SU-DHL-6 (cell line): Measurements from ENCODE around the gene ZNF385D.

Experiments
- H2AFZ ChIP-seq: fragments of 200-600 bp; sonication (generic); 2 replicates; pipeline ENCODE4 v1.6.1; 2014; ENCODE audit warnings: low read depth, mild to moderate bottlenecking, moderate library complexity, mixed read lengths, antibody characterized with exemption, low read length; ENCODE audit not compliant: severe bottlenecking
- H3F3A ChIP-seq: fragments of 200-600 bp; shearing (Covaris generic); 2 replicates; pipeline ENCODE4 v1.6.0; 2016; ENCODE audit warnings: antibody characterized with exemption, mild to moderate bottlenecking; ENCODE audit not compliant: insufficient read depth
- H3K27ac ChIP-seq: fragments of 200-600 bp; sonication (generic); 2 replicates; pipeline ENCODE4 v1.5.1; 2016; ENCODE audit warnings: low read depth, mild to moderate bottlenecking, low read length, moderate library complexity, mixed read lengths
- H3K27me3 ChIP-seq: fragments of 200-600 bp; sonication (generic), shearing (Covaris generic); 2 replicates; pipeline ENCODE4 v1.6.0; 2014; ENCODE audit warnings: mild to moderate bottlenecking, low read length
- H3K36me3 ChIP-seq: fragments of 200-600 bp; sonication (generic); 2 replicates; pipeline ENCODE4 v1.6.1; 2014; ENCODE audit warnings: mild to moderate bottlenecking, low read length, mixed read lengths
- H3K4me2 ChIP-seq: fragments of 300-600, 200-600 bp; shearing (Covaris generic), sonication (generic); 2 replicates; pipeline ENCODE4 v1.6.0; 2014; ENCODE audit warnings: low read length, low read depth, mild to moderate bottlenecking; ENCODE audit not compliant: poor library complexity, severe bottlenecking
- H3K4me3 ChIP-seq: fragments of 200-600 bp; sonication (generic); 2 replicates; pipeline ENCODE4 v1.5.1; 2014; ENCODE audit warnings: antibody characterized with exemption, low read length, mild to moderate bottlenecking, mixed read lengths; ENCODE audit not compliant: insufficient read depth, poor library complexity, severe bottlenecking
- H3K79me2 ChIP-seq: fragments of 200-600 bp; sonication (generic); 2 replicates; pipeline ENCODE4 v1.6.1; 2014; ENCODE audit warnings: mild to moderate bottlenecking, low read length, moderate library complexity; ENCODE audit not compliant: insufficient read depth
- H3K9ac ChIP-seq: fragments of 200-600 bp; sonication (generic); 2 replicates; pipeline ENCODE4 v1.7.0; 2014; ENCODE audit warnings: mild to moderate bottlenecking, low read length
- H3K9me2 ChIP-seq: fragments of 200-600 bp; sonication (generic); replicated peaks from 2 replicates; pipeline ENCODE4 v1.6.1; 2014; ENCODE audit warnings: low read length; ENCODE audit not compliant: insufficient read depth
- H3K9me3 ChIP-seq: fragments of 200-600 bp; sonication (generic); 2 replicates; pipeline ENCODE4 v1.6.1; 2014; ENCODE audit warnings: low read length, mixed read lengths; ENCODE audit not compliant: insufficient read depth
- H4K20me1 ChIP-seq: fragments of 200-600 bp; sonication (generic); 2 replicates; pipeline ENCODE4 v1.6.1; 2014; ENCODE audit warnings: low read depth, mild to moderate bottlenecking, antibody characterized with exemption, low read length, moderate library complexity, mixed read lengths
- CTCF ChIP-seq: fragments of 200-600 bp; sonication (generic); IDR thresholded peaks from one replicate; pipeline ENCODE4 v1.5.1; 2017; ENCODE audit warnings: antibody characterized with exemption, mild to moderate bottlenecking, low read length, moderate library complexity; ENCODE audit not compliant: insufficient read depth, poor library complexity, severe bottlenecking
- EZH2phosphoT487 ChIP-seq: fragments of 200-600 bp; sonication (generic), shearing (Covaris generic); conservative IDR thresholded peaks from 2 replicates; pipeline ENCODE4 v1.6.1; 2018; ENCODE audit warnings: mild to moderate bottlenecking, antibody characterized with exemption, low read length, moderate library complexity, mixed read lengths

ZNF385D gene

DNA sequence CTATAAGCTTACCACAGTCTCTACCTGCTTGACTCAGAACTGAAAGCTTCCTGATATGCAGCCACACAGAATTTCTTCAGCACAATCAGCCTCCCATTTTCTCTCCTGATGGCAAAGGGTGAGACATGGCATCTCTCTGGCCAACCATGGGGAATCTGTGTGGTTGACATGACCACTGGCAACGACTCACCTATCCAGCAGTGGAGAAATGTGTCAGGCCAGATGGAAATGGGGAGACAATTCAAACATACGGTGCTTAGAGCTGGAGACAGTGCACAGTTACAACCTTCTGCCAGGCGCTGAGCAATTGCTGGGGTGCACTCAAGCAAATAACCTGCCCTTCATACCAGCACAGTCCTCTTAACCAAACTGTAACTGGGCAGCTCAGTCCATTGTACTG, 3.6 kb downstream of the ZNF385D start:
- Histone ChIP-seq H3K9me3 (no peaks in the 10 kb centered on the region), H2AFZ (no peak overlapping the region), H3K27me3 (no peaks in the 10 kb centered on the region), H3K9me2 (no peaks in the 10 kb centered on the region), H3K4me3 (no peak overlapping the region), H3K9ac (no peak overlapping the region), H3K79me2 (no peaks in the 10 kb centered on the region), H4K20me1 (no peaks in the 10 kb centered on the region), H3K36me3 (no peaks in the 10 kb centered on the region), H3F3A (no peaks in the 10 kb centered on the region), H3K4me2 (no peak overlapping the region), H3K27ac (no peak overlapping the region)
- TF ChIP-seq EZH2phosphoT487 (no peak), CTCF (no peak)

DNA sequence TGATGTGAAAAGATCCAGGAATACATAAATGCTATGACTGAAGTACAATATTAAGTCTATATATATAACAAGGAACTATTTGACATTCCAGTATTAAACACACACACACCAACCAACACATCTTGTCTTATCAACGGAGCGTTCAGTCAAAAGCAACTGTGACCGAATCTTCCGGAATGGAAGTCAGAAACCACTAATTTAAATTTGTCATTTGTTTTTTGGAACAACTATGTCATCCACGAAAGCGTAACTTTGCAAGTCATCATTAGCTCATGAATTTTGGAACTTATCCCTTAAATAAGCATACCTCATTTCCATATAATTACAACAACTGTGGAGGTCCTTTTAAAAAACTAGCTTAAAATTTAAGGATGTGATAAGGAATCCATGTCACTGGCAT, 5.0 kb downstream of the ZNF385D start:
- no peak overlapping the region for H3K9ac ChIP-seq
- no peak overlapping the region for H2AFZ ChIP-seq
- H3K79me2 ChIP-seq = no peaks in the 10 kb centered on the region
- H3K9me2 ChIP-seq = no peaks in the 10 kb centered on the region
- H3K4me3 ChIP-seq = no peak overlapping the region
- no peaks in the 10 kb centered on the region for H3K9me3 ChIP-seq
- TF ChIP-seq CTCF = no peak
- no peak for TF ChIP-seq EZH2phosphoT487
- no peaks in the 10 kb centered on the region for H3K27me3 ChIP-seq
- no peak overlapping the region for H3K27ac ChIP-seq
- no peak overlapping the region for H3K4me2 ChIP-seq
- H3F3A ChIP-seq = no peaks in the 10 kb centered on the region
- H3K36me3 ChIP-seq = no peaks in the 10 kb centered on the region
- H4K20me1 ChIP-seq = no peaks in the 10 kb centered on the region

DNA sequence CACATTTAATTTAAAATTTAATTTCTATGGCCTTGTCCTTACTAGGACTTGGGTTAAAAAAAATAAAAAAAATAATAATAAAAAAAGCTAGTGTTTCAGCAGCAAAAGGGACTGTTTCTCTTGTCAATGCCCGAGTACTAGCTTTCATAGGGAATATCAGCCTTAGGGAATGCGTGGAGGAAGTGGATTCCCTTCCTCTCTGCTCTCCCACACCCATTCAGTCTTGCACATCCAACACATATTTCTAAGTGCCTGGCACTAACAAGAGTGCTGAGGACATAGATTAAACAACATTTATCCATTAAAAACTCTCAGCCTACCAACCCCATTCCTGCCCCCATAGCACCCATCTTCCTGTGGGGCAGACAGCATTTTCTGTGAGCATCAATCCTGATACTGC, 6.2 kb downstream of the ZNF385D start:
- no peak overlapping the region for H3K4me3 ChIP-seq
- no peaks in the 10 kb centered on the region for H3F3A ChIP-seq
- no peak overlapping the region for H3K9ac ChIP-seq
- no peak overlapping the region for H2AFZ ChIP-seq
- no peaks in the 10 kb centered on the region for H4K20me1 ChIP-seq
- no peaks in the 10 kb centered on the region for H3K27me3 ChIP-seq
- TF ChIP-seq CTCF (no peak), EZH2phosphoT487 (no peak)
- H3K9me2 ChIP-seq = no peaks in the 10 kb centered on the region
- no peaks in the 10 kb centered on the region for H3K9me3 ChIP-seq
- H3K27ac ChIP-seq = no peak overlapping the region
- H3K4me2 ChIP-seq = no peak overlapping the region
- no peaks in the 10 kb centered on the region for H3K79me2 ChIP-seq
- no peaks in the 10 kb centered on the region for H3K36me3 ChIP-seq
